Prostate gland (tissue), 2 donors: ENCODE measurements around the gene CFHR4.

Experiments used
- POLR2A ChIP-seq: fragments of 450-650 bp; IDR thresholded peaks from one replicate; pipeline ENCODE4 v1.6.1; 2016; ENCODE audit warnings: antibody characterized with exemption, mild to moderate bottlenecking
- TF ChIP-seq, protein P1 (sequence below), 4 experiments: fragments of 200-600 bp in 2 of 4; fragments of 450-650 bp in 2 of 4; sonication (generic) in 2 of 4; IDR thresholded peaks; 1 replicate in 3 of 4; 2 replicates in 1 of 4; pipeline ENCODE4 v1.5.1; 2016 to 2019; ENCODE audit warnings: antibody characterized with exemption in 4 of 4, mild to moderate bottlenecking in 2 of 4, moderate library complexity in 2 of 4

DNA sequence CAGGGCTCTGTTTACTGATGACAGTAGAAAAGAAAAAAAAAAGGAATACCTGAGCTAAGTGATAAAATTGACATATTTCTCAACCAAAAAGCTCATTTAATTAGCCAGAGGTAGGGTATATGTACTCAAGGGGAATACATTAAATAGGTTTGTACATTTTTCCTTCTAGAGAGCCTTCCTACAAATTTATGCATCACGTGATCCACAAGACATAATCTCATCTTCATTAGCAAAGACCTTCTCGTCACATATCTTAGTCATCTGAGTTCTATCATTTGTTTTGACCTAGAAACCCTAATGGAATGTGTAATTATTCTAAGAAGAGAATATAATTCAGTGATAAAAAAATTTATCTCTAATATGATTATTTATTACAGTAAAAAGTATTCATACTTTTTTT lies 30.7 kb upstream of the CFHR4 start:
- TF ChIP-seq, protein P1, sequence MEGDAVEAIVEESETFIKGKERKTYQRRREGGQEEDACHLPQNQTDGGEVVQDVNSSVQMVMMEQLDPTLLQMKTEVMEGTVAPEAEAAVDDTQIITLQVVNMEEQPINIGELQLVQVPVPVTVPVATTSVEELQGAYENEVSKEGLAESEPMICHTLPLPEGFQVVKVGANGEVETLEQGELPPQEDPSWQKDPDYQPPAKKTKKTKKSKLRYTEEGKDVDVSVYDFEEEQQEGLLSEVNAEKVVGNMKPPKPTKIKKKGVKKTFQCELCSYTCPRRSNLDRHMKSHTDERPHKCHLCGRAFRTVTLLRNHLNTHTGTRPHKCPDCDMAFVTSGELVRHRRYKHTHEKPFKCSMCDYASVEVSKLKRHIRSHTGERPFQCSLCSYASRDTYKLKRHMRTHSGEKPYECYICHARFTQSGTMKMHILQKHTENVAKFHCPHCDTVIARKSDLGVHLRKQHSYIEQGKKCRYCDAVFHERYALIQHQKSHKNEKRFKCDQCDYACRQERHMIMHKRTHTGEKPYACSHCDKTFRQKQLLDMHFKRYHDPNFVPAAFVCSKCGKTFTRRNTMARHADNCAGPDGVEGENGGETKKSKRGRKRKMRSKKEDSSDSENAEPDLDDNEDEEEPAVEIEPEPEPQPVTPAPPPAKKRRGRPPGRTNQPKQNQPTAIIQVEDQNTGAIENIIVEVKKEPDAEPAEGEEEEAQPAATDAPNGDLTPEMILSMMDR (IDR thresholded peaks at IDR 0.05) = no peak
- TF ChIP-seq POLR2A = no peak
